CD8-positive, alpha-beta memory T cell (primary cell): ENCODE results near the gene CMYA5. TPM values are rescaled to one million over a fixed set of nuclear protein-coding genes. Genes with fewer than 3 reads are reported as not detected.

Experiments
- CTCF ChIA-PET: fragments of 350-600 bp; sonication (Branson Sonifier 250); formaldehyde crosslinking; loops from one replicate; lab custom pipeline; 2021; ENCODE audit warnings: antibody characterized with exemption; lab: Charles Lee
- POLR2A ChIA-PET: fragments of 350-600 bp; sonication (Branson Sonifier 250); formaldehyde crosslinking; loops from one replicate; lab custom pipeline; 2021; ENCODE audit warnings: antibody characterized with exemption; lab: Charles Lee
- DNase-seq, 5 donors: peaks; one replicate each; pipeline versions ENCODE4 v3.0.0 to v3.0.0-alpha.2; 2020 to 2022; ENCODE audit warnings: mixed read lengths in 1 of 5
- H3K27ac ChIP-seq: one replicate; pipeline ENCODE4 v1.7.0; 2013; ENCODE audit warnings: low read depth, mild to moderate bottlenecking, low read length, moderate library complexity
- H3K27me3 ChIP-seq: 2 replicates; pipeline ENCODE4 v1.7.0; 2013; ENCODE audit warnings: low read length, mild to moderate bottlenecking; ENCODE audit not compliant: insufficient read depth, poor library complexity, severe bottlenecking
- H3K36me3 ChIP-seq: 2 replicates; pipeline ENCODE4 v1.7.0; 2013; ENCODE audit warnings: mild to moderate bottlenecking, low read length, moderate library complexity; ENCODE audit not compliant: insufficient read depth
- H3K4me1 ChIP-seq: 2 replicates; pipeline ENCODE4 v1.7.0; 2013; ENCODE audit warnings: mild to moderate bottlenecking, low read length, moderate library complexity; ENCODE audit not compliant: insufficient read depth
- H3K4me3 ChIP-seq: 2 replicates; pipeline ENCODE4 v1.7.0; 2013; ENCODE audit warnings: mild to moderate bottlenecking, low read length
- H3K9me3 ChIP-seq: 2 replicates; pipeline ENCODE4 v1.7.0; 2013; ENCODE audit warnings: mild to moderate bottlenecking, low read length
- H3K27ac Mint-ChIP-seq, 8 donors: one replicate each; pipeline ENCODE4 v1.8.0; 2020 to 2021; ENCODE audit warnings: mixed read lengths in 8 of 8, mild to moderate bottlenecking in 6 of 8, inconsistent platforms in 3 of 8, moderate library complexity in 3 of 8
- H3K27me3 Mint-ChIP-seq, 2 donors: one replicate each; pipeline ENCODE4 v1.8.0; 2020 to 2021; ENCODE audit warnings: mixed read lengths in 2 of 2, mild to moderate bottlenecking in 1 of 2, moderate library complexity in 1 of 2
- H3K36me3 Mint-ChIP-seq, 3 donors: one replicate each; pipeline ENCODE4 v1.8.0; 2020 to 2021; ENCODE audit warnings: mixed read lengths in 3 of 3, inconsistent platforms in 1 of 3, mild to moderate bottlenecking in 1 of 3
- H3K4me1 Mint-ChIP-seq, 3 donors: one replicate each; pipeline ENCODE4 v1.8.0; 2020 to 2021; ENCODE audit warnings: mixed read lengths in 3 of 3, inconsistent platforms in 1 of 3, mild to moderate bottlenecking in 1 of 3
- H3K4me3 Mint-ChIP-seq, 7 donors: one replicate each; pipeline ENCODE4 v1.8.0; 2020 to 2021; ENCODE audit warnings: mixed read lengths in 7 of 7, mild to moderate bottlenecking in 6 of 7, moderate library complexity in 4 of 7, inconsistent platforms in 2 of 7
- H3K9me3 Mint-ChIP-seq, 5 donors: one replicate each; pipeline ENCODE4 v1.8.0; 2020 to 2022; ENCODE audit warnings: mixed read lengths in 5 of 5, mild to moderate bottlenecking in 3 of 5, moderate library complexity in 2 of 5, inconsistent platforms in 1 of 5
- polyA plus RNA-seq: library from polyadenylated mRNA; unstranded; fragments of 300-500 nt; fragmentation: Illumina TruSeq; gene quantifications from one replicate; pipeline ENCODE4 v1.2.3, GENCODE V29; 2021
- total RNA-seq, 2 experiments: library from RNA; stranded (reverse); gene quantifications; one replicate each; pipeline ENCODE4 v1.2.3, GENCODE V29; 2021

The CMYA5 gene
- total and polyA plus RNA-seq, 3 experiments from 2014 or later, result 0.10 to 0.16 TPM; not detected in 1

DNA sequence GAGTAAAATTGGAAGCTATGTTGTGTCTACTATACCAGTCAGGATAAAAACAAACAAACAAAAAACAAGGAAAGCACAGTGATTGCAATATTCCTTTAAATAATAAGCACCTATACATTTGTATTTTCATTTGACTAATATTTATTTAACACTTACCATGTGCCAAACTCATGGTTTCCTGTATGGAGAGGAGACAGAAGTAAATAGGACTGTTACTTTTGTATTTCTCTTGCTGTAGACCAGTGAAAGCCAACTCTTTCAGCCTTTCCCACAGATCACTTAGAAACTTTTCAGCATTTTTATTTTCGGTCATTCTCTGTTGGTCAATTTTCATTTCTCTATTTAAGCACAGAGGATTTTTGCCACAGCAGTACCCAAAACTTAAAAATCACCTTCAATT lies 4.5 kb downstream of the CMYA5 start:
- H3K4me1 Mint-ChIP-seq, result no peaks in the 10 kb centered on the region
- peaks cover 6 to 9% (median 9%) of the 10 kb centered on the region in 3 donors for H3K36me3 Mint-ChIP-seq
- Histone ChIP-seq H3K36me3 (no peaks in the 10 kb centered on the region), H3K27ac (no peak overlapping the region), H3K4me1 (no peaks in the 10 kb centered on the region), H3K27me3 (no peaks in the 10 kb centered on the region), H3K9me3 (no peaks in the 10 kb centered on the region), H3K4me3 (no peak overlapping the region)
- H3K9me3 Mint-ChIP-seq, result no peaks in the 10 kb centered on the region
- ChIA-PET CTCF (no interaction called here), POLR2A (no interaction called here)
- no peak for DNase-seq
- no peak overlapping the region for H3K27ac Mint-ChIP-seq
- H3K4me3 Mint-ChIP-seq, result no peak overlapping the region
- no peaks in the 10 kb centered on the region for H3K27me3 Mint-ChIP-seq

DNA sequence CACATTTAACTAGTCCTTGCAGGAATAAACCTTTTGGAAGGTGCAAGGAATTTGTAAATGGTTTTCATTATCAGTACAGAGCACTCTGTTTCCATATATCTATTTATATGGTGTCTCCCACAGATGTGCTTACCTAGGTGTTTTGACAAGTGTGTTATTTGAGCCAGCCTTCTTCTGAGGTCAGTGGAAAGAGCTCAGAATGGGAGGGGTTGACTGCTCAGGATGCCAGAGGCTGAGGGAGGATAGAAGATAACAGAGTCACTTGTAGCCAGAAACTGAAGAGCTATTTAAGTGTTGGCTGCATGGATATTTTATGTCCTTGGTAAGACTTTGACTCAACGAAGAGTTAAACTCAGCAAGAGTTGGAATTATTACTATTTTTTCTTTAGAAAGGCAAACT lies 5.0 kb downstream of the CMYA5 start:
- Mint-ChIP-seq H3K27ac (no peak overlapping the region), H3K36me3 (peaks cover 6 to 9% (median 8%) of the 10 kb centered on the region in 3 donors), H3K27me3 (no peaks in the 10 kb centered on the region), H3K4me3 (no peak overlapping the region), H3K4me1 (peaks cover 0 to 5% (median 3%) of the 10 kb centered on the region in 3 donors), H3K9me3 (no peaks in the 10 kb centered on the region)
- Histone ChIP-seq H3K9me3 (no peaks in the 10 kb centered on the region), H3K27me3 (no peaks in the 10 kb centered on the region), H3K36me3 (no peaks in the 10 kb centered on the region), H3K4me3 (no peak overlapping the region), H3K4me1 (no peaks in the 10 kb centered on the region), H3K27ac (no peak overlapping the region)
- ChIA-PET CTCF (no interaction called here), POLR2A (no interaction called here)
- no peak for DNase-seq

DNA sequence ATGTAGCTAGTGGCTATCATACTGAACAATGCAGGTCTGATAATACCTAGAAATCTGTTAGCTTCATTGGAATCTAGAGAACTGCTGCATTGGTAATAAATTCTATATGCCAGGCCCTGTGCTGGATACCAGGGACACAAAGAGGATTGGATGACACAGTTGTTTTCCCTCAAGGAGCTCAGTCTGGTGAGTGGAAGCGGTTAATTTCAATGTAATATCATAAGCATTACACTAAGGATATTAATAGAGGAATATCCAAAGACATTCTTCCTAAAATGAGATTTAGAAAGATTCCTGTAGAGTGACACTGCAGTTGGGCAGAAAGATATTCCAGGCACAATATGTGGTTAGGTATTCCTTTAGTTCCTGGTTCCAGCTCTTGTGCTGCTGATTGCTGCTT lies 5.9 kb downstream of the CMYA5 start:
- POLR2A ChIA-PET, result no interaction called here
- no peak for DNase-seq
- peaks cover 2 to 5% (median 5%) of the 10 kb centered on the region in 3 donors for H3K36me3 Mint-ChIP-seq
- H3K27me3 Mint-ChIP-seq, result no peaks in the 10 kb centered on the region
- Histone ChIP-seq H3K4me1 (no peaks in the 10 kb centered on the region), H3K9me3 (no peaks in the 10 kb centered on the region), H3K27me3 (no peaks in the 10 kb centered on the region), H3K4me3 (no peak overlapping the region), H3K27ac (no peak overlapping the region), H3K36me3 (no peaks in the 10 kb centered on the region)
- CTCF ChIA-PET, result no interaction called here
- H3K9me3 Mint-ChIP-seq, result no peaks in the 10 kb centered on the region
- H3K4me1 Mint-ChIP-seq, result peaks cover 0 to 7% (median 5%) of the 10 kb centered on the region in 3 donors
- no peak overlapping the region for H3K27ac Mint-ChIP-seq
- no peak overlapping the region for H3K4me3 Mint-ChIP-seq

DNA sequence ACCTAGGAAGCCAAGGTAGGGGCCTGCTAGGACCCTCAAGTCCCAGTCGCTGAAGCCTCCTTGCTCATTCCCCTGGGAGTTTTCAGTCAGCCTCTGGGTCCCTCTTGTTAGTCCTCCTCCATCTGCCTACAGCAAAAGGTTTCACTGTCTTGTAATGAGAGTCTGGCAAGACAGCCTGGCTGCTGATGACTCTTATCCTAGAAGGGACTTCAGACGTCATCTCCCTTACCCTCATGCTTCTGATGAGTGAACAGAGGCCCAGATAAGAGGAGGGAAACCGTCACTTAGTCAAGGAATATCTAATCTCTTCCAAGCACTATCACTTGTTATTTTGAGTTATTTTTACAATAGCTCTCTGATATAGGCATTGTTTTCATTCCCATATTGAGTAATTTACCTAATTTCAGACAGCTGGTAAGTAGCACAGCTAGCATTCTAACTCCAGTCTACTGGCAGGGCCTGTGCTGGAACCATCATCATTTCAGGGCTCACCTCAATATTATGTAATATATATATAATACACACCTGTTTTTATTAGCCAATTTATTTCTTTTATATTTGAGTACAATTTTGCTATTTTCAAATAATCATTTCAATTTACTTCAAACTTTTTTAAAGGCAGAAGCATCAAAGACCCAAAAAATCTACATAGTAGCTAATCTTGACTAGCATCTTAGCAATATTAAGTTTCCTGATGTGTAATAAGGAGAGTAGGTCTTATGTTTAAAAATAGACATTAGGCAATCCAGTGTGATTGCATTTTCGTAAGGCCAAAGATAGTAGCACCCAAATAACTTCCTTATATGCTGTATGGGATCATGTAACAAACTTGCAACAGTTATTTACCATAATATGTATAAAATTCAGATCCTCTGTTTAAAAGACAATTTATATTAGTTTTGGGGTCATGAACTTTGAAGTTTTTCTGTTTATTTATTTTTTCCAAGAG lies 7.9 kb downstream of the CMYA5 start:
- H3K4me3 ChIP-seq, result no peak overlapping the region
- H3K36me3 Mint-ChIP-seq, result peaks cover 0 to 2% (median 0%) of the 10 kb centered on the region in 3 donors

DNA sequence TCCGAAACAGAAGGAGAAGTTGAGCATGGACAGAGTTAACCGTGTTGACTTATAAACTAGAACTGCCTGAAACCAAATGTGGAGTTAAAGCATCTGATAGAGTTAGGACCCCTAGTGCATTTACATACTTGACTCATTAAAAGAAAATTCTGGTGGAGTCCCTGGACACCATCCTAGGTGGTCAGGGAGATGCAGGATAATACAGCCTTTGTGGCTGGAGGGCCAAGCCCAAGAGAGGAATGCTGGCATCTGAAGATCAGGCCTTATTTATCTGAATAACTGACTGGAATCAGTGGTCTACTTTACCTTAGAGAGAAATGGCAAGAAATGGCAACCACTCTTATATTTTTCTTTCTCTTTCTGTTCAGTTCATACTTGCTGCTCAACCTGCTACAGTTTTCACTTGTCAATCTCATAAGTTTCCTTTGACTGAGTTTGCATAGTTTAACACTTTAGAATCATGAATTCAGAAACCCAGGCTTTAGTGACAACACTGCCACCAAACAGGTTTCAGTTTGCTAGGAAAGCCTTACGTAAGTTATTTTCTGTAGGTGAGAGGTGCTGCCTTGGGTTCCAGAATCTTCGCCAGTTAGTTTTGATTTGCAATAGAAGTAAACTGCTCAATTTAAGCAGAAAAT lies 10.2 kb downstream of the CMYA5 start:
- H3K27me3 ChIP-seq, result no peaks in the 10 kb centered on the region
- Mint-ChIP-seq H3K4me3 (no peak overlapping the region), H3K36me3 (peaks cover 0 to 2% (median 0%) of the 10 kb centered on the region in 3 donors), H3K27ac (peak overlapping the region in 2 of 8 donors; percentile 75), H3K9me3 (no peaks in the 10 kb centered on the region), H3K4me1 (peaks cover 0 to 7% (median 5%) of the 10 kb centered on the region in 3 donors), H3K27me3 (peaks cover 0 to 2% of the 10 kb centered on the region in 2 donors)
- H3K9me3 ChIP-seq, result no peaks in the 10 kb centered on the region
- POLR2A ChIA-PET, result no interaction called here
- H3K4me3 ChIP-seq, result no peak overlapping the region
- H3K27ac ChIP-seq, result no peak overlapping the region
- no peak for DNase-seq
- CTCF ChIA-PET, result no interaction called here
- H3K36me3 ChIP-seq, result no peaks in the 10 kb centered on the region
- no peaks in the 10 kb centered on the region for H3K4me1 ChIP-seq

More for the DNA sequence above, 7.9 kb downstream of the CMYA5 start:
- no peaks in the 10 kb centered on the region for H3K9me3 ChIP-seq
- Mint-ChIP-seq H3K27ac (no peak overlapping the region), H3K4me1 (peaks cover 0 to 7% (median 5%) of the 10 kb centered on the region in 3 donors), H3K4me3 (no peak overlapping the region), H3K9me3 (no peaks in the 10 kb centered on the region), H3K27me3 (peaks cover 0 to 2% of the 10 kb centered on the region in 2 donors)
- no peaks in the 10 kb centered on the region for H3K4me1 ChIP-seq
- no peaks in the 10 kb centered on the region for H3K36me3 ChIP-seq
- no peaks in the 10 kb centered on the region for H3K27me3 ChIP-seq
- ChIA-PET POLR2A (no interaction called here), CTCF (no interaction called here)
- DNase-seq, result no peak
- no peak overlapping the region for H3K27ac ChIP-seq

DNA sequence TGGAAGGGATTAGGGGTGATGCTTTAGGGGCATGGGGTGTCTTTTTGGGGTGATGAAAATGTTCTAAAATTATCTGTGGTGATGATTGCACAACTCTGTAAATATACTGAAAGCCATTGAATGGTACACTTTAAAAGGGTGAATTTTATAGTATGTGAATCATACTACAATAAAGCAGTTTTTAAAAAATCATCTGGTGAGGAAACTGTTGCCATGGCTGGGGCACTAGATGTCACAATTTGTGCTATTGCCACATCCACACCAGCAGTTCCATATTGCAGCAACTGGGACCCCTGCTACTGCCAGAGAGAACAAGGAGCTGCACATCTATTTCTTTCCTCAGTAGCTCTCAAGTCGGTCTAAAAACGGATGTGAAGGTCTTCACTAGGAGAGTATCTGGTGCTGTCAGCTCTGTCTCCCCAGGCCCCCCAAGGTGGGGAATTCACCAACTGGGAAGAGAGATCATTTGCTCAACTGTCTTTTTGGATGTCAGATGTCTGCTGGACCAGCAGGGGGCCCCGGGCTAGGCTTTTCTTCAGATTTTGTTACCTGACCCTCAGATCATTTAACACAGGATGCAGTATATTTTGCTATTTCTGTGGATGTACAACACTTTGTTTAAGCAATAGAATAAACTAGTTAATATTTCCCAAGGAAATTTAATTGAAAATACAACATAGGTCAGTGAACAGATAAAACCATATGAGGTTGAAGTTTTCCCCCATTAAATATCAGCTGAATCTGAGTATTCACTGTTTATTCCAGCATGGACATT lies 13.2 kb downstream of the CMYA5 start:
- Histone ChIP-seq H3K4me1 (no peaks in the 10 kb centered on the region), H3K27ac (no peak overlapping the region), H3K36me3 (no peaks in the 10 kb centered on the region), H3K9me3 (no peaks in the 10 kb centered on the region), H3K4me3 (no peak overlapping the region), H3K27me3 (no peaks in the 10 kb centered on the region)
- H3K36me3 Mint-ChIP-seq, result peaks cover 0 to 4% (median 2%) of the 10 kb centered on the region in 3 donors
- POLR2A ChIA-PET, result no interaction called here
- peaks cover 0 to 9% (median 5%) of the 10 kb centered on the region in 5 donors for H3K9me3 Mint-ChIP-seq
- no peak overlapping the region for H3K27ac Mint-ChIP-seq
- peak in 2 of 5 donors; percentile 1 to 25 for DNase-seq
- peaks cover 0 to 7% (median 5%) of the 10 kb centered on the region in 3 donors for H3K4me1 Mint-ChIP-seq
- CTCF ChIA-PET, result no interaction called here
- H3K4me3 Mint-ChIP-seq, result no peak overlapping the region
- H3K27me3 Mint-ChIP-seq, result peaks cover 0 to 2% of the 10 kb centered on the region in 2 donors

DNA sequence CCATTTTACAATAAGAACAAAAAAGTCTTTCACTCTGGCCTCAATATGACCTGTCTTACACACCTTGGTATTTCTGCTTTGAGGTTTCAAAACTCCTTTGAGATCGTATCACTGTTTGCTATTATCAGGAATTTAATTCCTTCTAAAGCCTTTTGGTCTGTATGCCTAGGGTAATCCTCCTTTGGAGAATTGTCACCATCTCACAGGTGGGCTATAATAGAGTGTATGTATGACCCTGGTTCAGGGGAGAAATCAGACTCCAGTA lies 13.7 kb downstream of the CMYA5 start:
- H3K36me3 Mint-ChIP-seq, result peaks cover 0 to 4% (median 2%) of the 10 kb centered on the region in 3 donors
- ChIA-PET POLR2A (no interaction called here), CTCF (no interaction called here)
- no peak overlapping the region for H3K27ac Mint-ChIP-seq
- no peak for DNase-seq
- no peak overlapping the region for H3K4me3 ChIP-seq
- H3K27me3 ChIP-seq, result no peaks in the 10 kb centered on the region
- no peaks in the 10 kb centered on the region for H3K9me3 ChIP-seq
- H3K4me1 Mint-ChIP-seq, result peaks cover 0 to 7% (median 5%) of the 10 kb centered on the region in 3 donors
- no peaks in the 10 kb centered on the region for H3K36me3 ChIP-seq
- peaks cover 0 to 9% (median 5%) of the 10 kb centered on the region in 5 donors for H3K9me3 Mint-ChIP-seq
- H3K4me1 ChIP-seq, result no peaks in the 10 kb centered on the region
- peaks cover 0 to 2% of the 10 kb centered on the region in 2 donors for H3K27me3 Mint-ChIP-seq
- H3K27ac ChIP-seq, result no peak overlapping the region
- H3K4me3 Mint-ChIP-seq, result no peak overlapping the region
